ENCODE results near the gene EPHB2. TPM values are rescaled to one million over a fixed set of nuclear protein-coding genes. Genes with fewer than 3 reads are reported as not detected.

Gene EPHB2
- total RNA-seq, 1 experiment from 2014 or later, result 39.3 TPM

DNA sequence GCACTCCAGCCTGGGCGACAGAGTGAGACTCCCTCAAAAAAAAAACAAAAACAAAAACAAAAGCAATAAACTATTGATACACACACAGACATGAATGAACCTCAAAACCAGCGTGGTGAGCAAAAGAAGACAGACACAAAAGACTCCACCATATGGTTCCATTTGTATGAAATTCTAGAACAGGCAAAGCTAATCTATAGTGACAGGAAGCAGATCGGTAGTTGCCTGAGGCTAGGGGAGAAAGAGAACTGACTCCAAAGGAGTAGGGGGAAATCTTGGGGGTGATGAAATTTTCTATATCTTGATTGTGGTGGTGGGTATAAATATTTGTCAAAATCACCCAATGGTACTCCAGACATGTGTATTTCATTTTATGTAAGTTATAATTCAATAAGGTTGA is 241.2 kb downstream of the EPHB2 start:
- no peak for DNase-seq (ENCODE audit: low spot score)

DNA sequence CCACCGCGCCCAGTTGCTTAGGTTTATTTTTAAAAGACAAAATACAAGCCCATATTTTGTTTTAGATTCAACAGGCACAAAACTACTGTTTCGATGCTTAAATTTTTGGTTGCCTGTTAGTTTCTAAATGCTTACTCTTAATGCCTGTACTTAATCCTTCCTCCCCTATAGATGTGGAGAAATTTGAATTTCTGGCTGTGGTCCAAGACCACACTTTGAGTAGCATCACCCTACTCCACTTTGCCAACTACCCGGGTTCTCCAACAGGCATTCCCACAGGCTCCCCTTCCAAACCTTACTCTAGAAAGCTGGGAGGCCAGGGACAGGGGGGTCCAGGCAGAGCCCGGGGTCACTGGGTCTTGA is 242.0 kb downstream of the EPHB2 start:
- no peak for DNase-seq (ENCODE audit: low spot score)

DNA sequence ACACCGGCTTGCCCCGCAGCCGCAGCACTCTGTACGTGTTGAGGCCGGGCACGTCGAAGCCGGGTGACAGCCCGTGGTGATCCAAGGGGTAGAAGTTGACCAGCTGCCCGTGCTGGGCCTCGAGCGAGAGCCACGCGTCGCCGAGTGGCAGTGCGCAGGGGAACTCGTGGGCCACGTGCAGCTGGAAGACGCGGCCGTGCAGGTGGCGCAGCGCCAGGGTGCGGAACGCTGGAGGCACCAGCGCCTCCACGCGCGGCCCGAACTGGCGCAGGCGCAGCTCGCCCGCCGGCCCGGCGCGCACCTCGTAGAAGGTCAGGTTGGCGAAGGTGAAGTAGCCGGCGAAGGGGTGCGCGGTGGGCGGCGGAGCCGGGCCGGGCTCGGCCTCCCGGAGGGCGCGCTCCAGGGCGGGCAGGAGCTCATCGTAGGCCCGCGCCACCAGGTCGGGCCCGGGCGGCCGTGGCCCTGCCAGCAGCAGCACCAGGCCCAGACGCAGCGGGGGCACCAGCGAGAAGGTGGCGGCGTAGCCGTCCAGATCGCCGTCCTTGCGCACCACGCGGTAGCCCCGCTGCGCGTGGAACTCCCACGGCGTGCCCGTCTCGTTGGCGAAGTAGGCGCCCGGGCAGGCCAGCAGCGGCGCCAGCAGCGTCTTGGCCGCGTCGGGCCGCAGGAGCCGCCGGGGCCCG is 242.6 kb downstream of the EPHB2 start:
- no peak for DNase-seq (ENCODE audit: low spot score)

DNA sequence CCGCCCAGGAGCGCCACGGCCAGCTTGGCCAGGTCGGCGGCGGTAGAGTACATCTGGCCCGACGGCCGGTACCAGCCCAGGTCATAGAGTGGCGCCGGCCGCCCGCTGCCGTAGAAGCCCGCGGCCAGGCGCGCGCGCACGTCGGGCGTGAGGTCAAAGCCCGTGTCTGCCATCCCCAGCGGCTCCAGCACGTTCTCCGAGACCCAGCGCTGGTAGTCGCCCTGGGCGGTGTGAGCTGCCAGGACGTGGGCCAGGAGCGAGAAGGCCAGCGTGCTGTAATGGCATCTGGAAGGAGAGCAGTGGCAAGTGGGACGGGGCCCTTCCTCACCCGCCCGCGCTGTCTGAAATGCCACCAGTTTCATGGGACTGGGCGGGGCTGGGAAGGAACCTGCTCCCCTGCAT is 243.1 kb downstream of the EPHB2 start:
- no peak for DNase-seq (ENCODE audit: low spot score)

DNA sequence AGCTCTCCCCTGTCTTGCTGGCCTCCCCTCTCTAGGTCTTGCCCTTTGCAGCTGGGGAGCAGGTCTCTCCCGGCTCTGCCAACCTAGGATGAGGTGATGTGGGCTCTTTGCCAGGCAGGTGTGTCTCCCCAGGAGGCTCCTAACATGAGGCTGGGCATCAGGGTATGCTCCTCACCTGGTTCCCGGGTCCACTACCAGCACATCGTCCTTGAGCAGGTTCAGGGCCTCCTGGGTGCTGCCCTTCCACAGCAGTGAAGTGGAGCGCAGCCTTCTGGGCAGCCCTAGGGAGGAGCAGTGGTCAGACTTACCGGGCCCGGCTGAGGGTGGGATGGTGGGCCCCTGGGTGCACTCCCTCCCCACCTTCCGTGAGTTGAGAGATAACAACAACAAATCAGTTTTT is 244.5 kb downstream of the EPHB2 start:
- DNase-seq (ENCODE audit: low spot score), result no peak

DNA sequence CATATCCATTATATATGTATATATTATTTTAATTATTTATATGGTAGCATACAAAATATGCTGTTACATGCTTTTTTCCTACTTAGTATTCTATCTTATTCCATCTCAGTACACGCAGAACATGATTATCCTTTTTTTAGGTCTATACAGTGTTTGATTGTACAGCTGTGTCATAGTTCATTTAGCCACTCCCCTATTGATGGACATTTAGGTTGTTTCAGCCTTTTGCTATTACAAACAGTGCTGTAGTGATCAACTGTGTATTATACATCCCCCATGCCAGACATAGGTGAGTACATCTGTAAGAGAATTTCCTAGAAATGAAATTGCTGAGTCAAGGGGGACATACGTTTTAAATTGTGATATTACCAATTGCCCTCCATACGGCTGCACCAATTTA is 246.4 kb downstream of the EPHB2 start:
- DNase-seq (ENCODE audit: low spot score), result no peak

DNA sequence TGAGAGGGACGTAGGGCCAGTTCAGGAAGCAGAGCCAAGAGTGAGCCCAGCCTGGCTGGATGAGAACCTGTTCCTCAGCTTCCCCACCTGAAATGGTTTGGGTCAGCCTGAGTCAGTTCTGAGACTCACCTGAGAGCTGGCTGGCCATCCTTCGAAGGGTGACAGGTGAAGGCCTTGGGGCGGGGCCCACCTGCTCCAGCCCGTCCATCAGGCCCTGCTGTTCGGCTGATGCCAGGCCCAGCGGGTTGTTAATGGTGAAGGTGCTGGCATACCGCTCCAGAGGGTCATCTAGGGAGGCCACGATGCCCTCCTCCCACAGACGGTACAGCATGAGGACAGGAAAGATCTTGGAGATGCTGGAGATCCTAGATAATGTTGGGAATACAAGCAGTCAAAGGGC is 247.9 kb downstream of the EPHB2 start:
- no peak for DNase-seq (ENCODE audit: low spot score)

DNA sequence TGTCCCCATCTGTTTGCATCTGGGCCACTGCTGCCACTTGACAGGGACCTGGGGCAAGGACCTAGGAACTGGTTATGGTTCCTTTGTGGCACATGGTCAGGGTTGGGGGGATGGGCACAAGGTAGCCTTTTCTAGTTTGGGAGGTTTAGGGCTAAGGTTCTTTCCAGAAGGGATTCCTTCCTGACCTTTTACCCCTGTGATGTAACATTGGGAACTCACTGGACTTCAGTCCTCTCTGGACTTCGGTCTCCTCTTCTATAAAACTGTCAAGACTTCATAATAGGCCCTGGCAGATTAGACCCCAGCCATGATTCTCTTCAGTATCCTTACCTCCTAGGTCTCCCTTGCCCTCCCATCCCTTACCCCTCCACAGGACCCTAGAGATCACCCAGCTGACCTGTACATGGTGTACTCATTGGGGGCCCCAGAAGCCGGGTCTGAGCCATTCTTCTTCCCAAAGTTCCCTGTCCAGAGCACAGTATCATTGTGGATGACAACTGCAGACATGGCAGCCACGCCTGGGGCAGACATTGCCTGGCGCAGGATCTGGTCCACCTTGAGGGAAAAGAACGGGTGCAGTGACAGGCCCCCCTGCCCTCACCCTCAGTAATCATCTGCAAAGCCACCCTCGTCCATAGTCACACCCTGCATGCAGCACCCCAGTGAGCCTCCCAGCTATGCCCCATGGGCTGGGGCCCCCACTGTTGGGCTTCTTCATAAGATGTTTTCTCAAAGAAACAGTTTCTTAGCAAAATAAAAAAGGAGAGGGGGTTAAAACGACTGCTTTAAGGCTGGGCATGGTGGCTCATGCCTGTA is 249.1 kb downstream of the EPHB2 start:
- no peak for DNase-seq (ENCODE audit: low spot score)

DNA sequence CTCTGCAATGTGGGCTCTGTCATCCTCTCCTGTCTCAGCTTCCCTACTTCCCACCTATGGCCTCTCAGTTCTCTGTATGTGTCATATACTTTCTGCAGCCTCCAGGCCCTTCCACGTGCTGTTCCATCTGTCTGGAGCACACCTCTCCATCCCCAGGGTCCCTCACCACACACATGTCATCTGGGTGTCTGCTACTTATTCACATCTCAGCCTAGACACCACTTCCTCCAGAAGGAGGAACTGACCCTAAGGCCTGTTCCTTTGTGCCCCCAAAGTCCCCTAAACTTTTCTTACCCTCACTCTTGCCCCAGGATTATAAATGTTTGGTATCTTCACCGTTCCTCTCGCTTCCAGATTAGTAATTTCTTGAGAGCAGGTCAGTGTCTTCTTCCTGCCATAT is 251.9 kb downstream of the EPHB2 start:
- DNase-seq (ENCODE audit: low spot score), result no peak

DNA sequence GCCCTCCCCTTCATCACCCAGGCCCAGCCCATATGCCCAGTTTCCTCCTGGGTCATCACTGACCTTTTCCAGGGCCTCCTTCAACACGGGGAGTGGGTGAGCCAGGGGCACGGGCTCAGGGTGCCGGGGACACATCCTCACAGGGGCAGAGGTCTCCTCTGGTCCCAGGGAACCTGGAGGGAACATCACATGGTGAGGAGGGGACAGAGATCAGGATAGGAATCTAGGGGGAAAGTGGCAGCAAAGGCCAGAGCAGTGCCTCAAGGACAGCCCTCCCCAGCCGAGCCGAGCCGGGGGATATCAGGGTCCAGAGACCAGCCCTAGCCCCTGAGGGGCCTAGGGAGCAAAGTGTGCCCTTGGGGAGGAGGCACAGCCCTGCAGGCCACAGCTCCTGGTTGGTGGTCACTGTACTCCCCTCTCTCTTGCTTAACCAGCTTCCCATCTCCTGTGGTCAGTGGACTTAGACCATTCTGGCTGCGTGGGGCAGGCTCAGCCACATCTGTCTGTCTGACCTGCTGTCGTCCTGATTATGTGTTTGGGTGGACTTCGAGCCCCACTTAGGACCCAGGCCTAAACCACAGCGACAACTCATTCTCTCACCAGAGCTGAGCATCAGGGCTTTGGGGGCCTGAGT is 252.5 kb downstream of the EPHB2 start:
- DNase-seq (ENCODE audit: low spot score), result no peak

DNA sequence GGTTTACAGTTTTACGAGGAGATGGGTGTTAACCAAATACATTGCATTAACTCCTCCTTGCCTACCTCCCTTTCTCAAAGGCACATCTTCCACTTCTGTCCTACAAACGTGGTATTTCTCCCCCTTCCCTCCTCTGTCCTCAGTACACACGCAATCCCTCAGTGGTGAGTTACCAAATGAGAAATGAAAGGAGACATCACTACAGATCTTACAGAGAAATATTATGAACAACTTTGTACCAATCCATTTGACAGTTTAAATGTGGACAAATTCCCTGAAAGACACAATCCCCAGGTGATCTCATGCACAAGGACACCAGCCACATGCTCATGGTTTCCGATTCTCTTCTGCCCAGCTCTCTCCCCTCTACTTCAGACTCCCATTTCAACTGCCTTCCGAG is 255.7 kb downstream of the EPHB2 start:
- no peak for DNase-seq (ENCODE audit: low spot score)

DNA sequence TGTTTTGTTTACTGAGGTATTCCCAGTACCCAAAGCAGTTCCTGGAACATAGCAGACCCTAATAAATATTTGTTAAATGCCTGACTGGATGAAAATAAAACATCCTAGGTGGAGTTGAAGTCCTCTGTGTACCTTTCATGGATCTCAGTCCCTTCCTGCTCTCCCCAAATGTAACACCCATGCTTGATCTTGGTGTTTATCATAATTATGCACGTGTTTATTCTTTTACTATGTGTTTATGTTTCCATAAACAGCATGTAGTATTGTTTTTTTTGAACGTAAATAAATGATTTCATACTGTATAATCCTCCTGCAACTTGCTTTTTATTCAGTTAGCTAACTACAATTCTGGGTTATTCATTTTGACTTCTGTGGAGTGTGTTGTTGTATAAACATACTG is 257.2 kb downstream of the EPHB2 start:
- DNase-seq (ENCODE audit: low spot score), result no peak

DNA sequence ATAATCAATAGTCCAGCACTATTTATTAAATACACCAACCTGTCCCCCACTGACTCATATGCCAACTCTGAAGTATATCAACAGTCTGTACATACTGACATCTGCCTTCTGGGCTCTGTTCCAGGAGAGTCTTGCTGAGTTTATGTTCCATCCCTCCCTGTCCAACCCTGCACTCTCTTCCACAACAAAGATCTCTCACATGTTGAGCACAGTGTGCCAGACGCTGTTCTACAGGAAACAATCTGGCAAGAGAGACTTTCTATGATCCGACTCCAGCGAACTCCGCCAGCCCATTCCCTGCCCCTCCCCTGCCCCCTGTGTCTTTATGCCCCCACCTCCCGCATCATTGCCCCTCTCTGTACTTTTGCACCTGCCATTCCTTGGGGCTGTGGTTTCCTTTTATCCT is 258.7 kb downstream of the EPHB2 start:
- DNase-seq (ENCODE audit: low spot score), result peak; percentile 60

DNA sequence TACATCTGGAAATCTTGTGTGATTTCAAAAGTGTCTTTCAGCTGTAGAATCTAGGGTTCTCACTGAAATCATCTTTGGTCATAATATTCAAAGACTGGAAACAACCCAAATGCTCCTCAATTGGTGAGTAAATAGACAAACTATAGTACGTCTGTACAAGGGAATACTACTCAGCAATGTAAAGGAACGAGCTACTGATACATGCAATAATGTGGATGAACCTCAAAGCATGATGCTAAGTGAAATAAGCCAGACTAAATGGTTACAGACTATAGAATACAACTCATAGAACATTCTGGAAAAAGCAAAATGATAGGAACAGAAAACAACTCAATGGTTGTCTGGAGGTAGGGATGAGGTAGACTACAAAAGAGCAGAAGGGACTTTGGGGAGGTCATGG is 259.5 kb downstream of the EPHB2 start:
- DNase-seq (ENCODE audit: low spot score), result no peak

Other genes with a start within 250 kb of the EPHB2 start
- gene EPHA8, start 147.3 kb upstream of the EPHB2 start, total RNA-seq (2014; rRNA removed; shearing (Covaris generic)), result not detected in 2 replicates
- not detected in 2 replicates for gene C1QA, start 74.2 kb upstream of the EPHB2 start, total RNA-seq (2014; rRNA removed; shearing (Covaris generic))
- gene C1QC, start 67.2 kb upstream of the EPHB2 start, total RNA-seq (2014; rRNA removed; shearing (Covaris generic)), result not detected in 2 replicates
- gene C1QB, start 57.6 kb upstream of the EPHB2 start, total RNA-seq (2014; rRNA removed; shearing (Covaris generic)), result not detected in 2 replicates

All from A172 (cell line).